Hepatic stellate cell (primary cell): ENCODE measurements around the gene MYT1.
"Not testable (repeated sequence)": the region's sequence is repeated elsewhere in the genome, so short reads cannot be mapped to it uniquely, and the experiment has no call there.

Experiments used
- DNase-seq: peaks from one replicate; pipeline ENCODE4 v3.0.0; 2011; ENCODE audit warnings: low spot score

Gene MYT1

DNA sequence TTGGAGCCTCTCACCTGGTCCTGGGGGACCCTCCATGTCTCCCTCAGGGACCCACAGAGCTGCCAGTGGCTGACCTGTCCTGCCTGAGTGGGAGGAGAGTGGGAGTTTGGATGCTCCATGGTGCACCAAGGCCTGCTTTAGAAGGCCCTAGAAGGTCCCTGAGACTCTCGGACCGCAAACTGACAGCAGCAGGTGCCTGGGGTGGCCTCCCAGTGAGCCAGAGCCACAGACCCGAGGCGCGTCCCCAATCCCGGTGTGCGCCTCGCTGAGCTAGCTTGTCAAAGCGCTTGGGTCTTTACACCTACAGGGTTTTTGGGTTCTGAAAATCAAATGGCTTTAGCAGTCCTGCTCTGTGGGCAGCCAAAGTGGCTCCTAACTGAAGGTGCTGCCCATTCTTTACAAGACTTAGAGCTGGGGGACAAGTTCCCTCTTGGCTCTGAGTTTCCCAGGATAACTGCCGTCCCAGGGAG lies 4.9 kb downstream of the MYT1 start:
- DNase-seq: no peak

DNA sequence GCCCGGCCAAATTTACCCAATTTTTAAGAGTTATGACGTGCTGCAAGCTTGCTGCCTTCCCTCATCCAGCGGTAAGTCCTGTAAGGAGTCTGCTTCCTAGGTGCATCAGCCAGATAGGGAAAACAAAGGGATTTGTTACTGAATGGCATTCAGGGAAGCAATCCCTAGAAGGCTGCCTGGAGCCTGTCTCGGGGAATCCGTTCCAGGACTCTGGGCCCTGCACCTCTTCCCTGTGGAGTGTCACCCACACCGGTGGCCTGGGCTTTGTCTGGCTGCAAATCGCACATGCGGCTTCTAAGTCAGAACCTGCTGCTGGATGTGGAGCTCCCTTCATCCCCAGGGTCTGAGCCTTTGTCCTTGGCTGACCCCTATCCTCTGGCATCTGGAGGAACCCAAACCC lies 7.0 kb downstream of the MYT1 start:
- DNase-seq: no peak

DNA sequence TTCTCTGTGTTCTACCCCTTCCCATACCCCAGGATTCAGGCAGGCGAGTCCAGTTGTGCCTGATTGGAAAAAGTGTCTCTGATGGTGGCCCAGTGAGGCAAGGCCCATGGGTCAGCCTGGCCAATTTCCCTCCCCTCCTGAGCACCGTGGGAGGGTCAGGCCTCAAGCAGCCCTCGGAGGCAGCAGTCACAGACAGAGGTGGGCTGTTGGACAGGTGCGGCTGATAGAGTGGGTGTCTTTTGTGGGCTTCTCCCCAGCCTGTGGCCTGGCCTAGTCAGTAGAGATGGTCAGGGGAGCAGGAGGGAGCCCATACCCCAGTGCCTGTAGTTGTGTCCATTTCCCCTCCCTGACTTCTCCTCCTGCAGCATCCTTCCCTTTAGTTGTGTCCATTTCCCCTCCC lies 8.9 kb downstream of the MYT1 start:
- no peak for DNase-seq

DNA sequence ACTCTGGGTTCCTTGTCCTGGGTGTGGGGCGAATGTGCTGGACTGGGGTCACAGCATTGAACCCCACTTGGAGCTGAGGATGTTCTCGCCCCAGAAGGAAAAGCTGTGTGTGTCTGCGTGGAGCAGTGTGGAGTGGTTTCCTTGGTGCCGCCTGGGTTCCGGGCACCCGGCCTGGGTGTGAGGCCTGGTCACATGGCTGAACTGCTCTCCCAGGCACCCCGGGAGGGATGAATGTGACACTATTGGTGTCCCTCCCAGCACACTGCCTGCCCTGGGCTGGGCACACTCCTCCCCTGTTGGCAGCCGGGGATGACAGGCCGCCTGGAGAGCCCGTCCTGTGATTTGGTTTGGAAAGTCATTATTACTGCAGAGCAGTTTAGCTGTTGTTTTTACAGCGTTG lies 12.3 kb downstream of the MYT1 start:
- DNase-seq: no peak

GRCh38 chr20:64176971-64177370 lies 12.7 kb downstream of the MYT1 start:
- no peak for DNase-seq

DNA sequence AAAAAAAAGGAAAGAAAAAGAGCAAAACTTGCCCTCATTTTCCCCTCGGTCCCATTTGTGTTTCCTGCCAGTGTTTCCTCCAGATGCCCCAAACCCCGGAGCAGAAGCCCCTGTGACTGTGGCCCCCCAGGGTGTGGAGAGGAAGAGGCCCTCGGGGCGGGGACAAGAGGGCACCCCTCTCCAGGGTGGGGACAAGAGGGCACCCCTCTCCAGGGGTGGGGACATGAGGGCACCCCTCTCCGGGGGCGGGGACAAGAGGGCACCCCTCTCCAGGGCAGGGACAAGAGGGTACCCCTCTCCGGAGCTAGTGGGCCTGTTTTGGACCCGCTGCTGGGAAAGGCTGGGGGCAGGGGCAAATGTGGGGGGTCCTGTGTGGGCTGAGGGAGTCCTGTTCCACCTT lies 13.1 kb downstream of the MYT1 start:
- DNase-seq: no peak

DNA sequence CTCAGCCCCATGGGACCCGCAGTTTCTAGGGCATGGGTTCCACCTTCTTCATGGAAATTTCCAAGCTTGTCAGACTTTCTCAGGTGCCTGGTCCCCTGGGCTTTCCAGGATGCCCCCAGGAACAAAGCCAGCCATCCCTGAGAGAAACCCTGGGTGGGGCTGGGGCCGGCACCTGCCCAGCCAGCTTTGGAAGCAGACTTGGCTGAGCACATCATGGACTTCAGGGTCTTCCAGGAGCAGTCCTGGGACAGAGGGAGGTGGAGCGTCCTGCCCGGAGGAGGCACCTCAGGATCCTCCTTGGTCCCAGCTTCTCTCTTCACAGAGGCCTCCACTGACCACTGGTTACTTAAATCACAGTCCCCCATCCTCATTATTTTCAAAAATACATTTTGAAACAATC lies 13.5 kb downstream of the MYT1 start:
- no peak for DNase-seq

DNA sequence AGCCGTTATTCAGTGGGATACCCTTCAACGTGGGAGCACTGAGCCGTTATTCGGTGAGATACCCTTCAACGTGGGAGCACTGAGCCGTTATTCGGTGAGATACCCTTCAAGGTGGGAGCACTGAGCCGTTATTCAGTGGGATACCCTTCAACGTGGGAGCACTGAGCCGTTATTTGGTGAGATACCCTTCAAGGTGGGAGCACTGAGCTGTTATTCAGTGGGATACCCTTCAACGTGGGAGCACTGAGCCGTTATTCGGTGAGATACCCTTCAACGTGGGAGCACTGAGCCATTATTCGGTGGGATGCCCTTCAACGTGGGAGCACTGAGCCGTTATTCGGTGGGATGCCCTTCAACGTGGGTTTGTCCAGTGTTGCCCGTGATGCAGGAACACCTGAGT lies 14.7 kb downstream of the MYT1 start:
- not testable (repeated sequence) for DNase-seq

- DNase-seq: no peak
Measured at GRCh38 chr20:64179805-64180204, 15.6 kb downstream of the MYT1 start.

DNA sequence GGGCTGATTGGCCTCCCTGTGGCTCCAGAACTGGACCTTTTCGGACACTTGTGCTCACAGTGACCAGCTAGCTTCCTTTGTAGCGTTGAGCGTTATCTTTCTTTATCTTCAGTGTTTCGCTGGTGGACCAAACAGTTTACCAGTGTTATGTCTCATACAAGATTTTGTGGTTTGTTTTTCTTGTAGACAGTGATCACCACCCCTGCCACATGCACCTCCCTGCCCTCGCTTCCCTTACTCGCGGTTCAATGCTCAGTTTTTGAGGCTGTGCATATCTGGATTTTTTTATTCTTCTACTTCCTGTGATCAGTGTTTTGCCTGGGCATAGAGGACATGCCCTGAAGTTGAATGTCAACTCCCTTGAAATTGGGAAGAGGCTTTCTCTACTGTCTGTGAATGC lies 16.4 kb downstream of the MYT1 start:
- DNase-seq: no peak

DNA sequence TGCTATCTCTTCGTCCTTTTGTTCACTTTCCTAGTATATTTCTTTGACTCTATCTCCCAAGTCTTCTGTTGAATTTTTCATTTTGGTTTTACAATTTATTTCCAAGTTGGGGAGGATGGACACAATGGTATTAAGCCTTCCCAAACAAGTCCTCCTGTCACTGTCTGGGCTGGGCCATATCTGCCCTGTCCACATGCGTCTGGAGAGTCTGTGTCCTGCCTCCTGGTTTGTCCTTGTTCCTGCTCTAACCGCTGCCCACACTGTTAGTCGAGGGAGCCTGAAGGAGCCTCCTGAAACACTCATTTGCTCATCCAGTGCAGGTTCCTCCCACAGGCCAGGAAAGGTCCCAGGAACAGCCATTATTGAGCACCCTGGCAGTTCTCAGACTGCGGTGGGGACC lies 17.1 kb downstream of the MYT1 start:
- no peak for DNase-seq

DNA sequence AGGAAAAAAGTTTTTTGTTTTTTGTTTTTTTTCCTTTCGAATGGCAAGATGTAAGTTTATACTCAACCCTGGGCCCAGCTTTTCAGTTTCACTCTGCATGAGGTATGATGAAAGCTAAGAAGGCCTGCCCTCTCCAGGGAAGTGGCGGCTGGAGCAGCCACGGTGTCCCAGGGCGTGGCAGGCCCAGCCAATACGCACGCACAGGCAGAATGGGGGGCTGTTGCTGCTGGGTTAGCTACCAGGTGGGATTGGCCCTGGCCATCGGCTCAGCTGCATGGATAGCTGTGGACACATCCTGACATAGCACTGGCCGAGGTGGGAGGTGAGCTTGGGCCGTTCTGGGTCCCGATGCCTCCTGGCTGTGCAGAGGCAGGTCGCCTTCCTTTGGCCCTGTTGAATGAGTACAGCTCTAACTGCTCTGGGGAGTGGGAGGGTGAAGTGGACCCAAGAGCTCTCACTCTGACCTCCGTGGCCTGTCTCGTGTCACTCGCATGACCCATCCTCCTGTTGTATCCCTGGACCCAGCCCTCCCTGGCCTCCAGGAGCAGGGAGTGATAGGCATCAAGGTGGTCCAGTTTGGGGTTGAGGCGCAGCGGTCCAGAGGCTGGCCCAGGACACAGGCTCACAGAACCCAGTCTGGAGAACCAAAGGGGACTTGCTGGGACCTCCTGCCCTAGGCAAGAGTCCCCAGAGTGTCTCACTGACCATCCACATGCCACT lies 18.1 kb downstream of the MYT1 start:
- DNase-seq: no peak

- no peak for DNase-seq
Measured at GRCh38 chr20:64183313-64183712, 19.1 kb downstream of the MYT1 start.

GRCh38 chr20:64184795-64185194 lies 20.5 kb downstream of the MYT1 start:
- no peak for DNase-seq

- DNase-seq: no peak
Measured at GRCh38 chr20:64185276-64185900, 21.1 kb downstream of the MYT1 start.

DNA sequence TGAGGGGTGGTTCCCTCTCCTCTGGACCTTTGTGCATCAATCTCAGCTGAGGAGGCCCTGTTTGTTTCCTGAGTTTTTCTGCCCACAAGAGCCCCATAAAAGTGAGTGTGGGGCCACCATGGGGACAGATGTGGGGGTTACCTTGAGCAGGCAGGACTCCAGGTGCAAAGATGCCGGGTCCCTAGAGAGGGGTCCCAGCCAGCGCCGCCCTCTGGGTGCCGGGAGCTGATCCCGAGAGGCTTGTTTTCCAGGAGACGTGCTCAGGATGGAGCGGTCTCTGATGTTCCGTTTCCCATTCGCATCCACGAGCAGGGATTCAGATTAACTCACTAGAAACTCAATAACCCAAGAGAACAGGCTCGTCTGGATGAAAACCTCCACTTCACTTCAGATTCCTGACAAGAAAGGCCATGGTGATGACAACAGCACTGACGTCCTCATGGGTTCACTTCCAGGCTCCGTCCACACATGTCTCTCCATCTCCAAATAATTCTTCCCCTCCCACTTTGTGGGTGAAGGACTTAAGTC lies 21.9 kb downstream of the MYT1 start:
- DNase-seq: no peak

DNA sequence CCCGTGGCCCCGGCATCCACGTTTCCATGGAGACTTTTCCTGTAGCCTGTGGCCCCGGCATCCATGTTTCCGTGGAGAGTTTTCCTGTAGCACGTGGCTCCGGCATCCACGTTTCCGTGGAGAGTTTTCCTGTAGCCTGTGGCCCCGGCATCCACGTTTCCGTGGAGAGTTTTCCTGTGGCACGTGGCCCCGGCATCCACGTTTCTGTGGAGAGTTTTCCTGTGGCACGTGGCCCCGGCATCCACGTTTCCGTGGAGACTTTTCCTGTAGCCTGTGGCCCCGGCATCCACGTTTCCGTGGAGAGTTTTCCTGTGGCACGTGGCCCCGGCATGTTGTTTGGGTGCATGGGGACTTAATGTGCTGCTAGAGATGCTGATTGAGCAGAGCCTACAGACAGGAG lies 23.0 kb downstream of the MYT1 start:
- not testable (repeated sequence) for DNase-seq

DNA sequence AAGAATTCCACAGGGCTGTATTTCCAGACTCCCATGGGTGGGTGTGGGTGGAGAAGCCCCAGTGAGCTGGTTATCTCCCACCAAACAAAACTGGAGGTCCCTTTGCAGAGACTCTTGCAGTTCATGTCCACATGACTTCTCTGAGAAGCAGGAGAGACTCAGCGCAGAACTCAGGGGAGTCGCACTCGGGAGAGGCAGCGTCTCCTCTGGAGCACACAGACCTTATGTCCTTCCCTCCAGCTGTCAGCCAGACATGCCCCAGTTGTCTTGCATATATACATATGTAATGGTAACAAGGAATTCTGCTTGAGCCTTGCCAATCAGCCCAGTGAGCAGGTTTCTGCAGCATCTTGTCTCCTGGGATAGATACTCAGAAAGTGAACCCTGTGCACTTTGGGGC lies 23.8 kb downstream of the MYT1 start:
- no peak for DNase-seq

DNA sequence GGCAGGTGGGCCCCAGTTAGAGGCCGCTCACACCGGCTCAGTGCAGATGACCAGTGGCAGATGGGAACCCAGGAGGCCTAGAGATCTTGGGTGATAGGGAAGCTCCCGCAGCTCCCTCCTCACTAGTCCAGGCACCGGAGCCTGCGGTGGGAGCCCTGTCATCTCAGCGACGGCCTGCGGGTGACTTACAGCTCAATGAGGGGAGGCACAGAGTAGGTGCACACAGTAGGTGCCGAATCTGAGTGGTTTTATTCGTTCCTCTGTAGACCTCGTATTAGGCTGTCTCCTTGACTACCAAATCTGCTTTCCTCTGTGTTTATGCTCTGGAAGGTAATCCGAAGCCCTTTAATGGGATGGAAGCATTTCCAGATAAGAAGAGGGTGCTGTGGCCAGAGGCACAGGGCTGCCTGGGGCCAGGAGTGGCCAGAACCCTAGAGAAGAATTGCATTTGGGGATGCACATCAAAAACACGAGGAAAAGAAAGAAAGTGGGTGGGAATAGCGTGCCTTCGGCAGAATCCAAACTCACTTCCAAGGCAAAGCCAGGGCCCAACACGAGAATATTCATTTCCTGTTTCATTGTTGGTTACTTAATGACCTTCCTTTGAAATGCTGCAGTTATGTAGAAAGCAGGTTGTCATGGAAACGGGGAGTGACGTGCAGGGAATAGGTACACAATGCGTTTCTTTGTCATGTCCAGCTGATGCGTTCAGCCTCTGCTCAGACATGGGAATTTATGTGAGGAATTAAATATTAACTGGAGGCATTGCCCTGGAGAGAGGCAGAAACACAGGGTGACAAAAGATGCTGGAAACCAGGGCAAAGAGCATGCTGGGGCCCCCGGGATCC lies 24.7 kb downstream of the MYT1 start:
- no peak for DNase-seq

GRCh38 chr20:64189530-64189966 lies 25.3 kb downstream of the MYT1 start:
- DNase-seq: no peak

- no peak for DNase-seq
Measured at GRCh38 chr20:64189986-64190385, 25.7 kb downstream of the MYT1 start.

- no peak for DNase-seq
Measured at GRCh38 chr20:64191002-64191401, 26.8 kb downstream of the MYT1 start.

- no peak for DNase-seq
Measured at GRCh38 chr20:64192406-64192805, 28.2 kb downstream of the MYT1 start.
